GOT3 (cell line): ENCODE data around the gene MSRB3.
"Not testable (repeated sequence)": the region's sequence is repeated elsewhere in the genome, so short reads cannot be mapped to it uniquely, and the experiment has no call there.

Experiments used
- DNase-seq: peaks from one replicate; lab custom pipeline; 2025; ENCODE audit warnings: mixed read lengths; lab: John Stamatoyannopoulos, UW

Gene MSRB3

GRCh38 chr12:65457341-65457740 is 178.9 kb downstream of the MSRB3 start:
- DNase-seq, result not testable (repeated sequence)

GRCh38 chr12:65458718-65459117 is 180.2 kb downstream of the MSRB3 start:
- DNase-seq, result no peak

GRCh38 chr12:65459545-65459944 is 181.1 kb downstream of the MSRB3 start:
- DNase-seq, result no peak

GRCh38 chr12:65460063-65460462 is 181.6 kb downstream of the MSRB3 start:
- no peak for DNase-seq

GRCh38 chr12:65461017-65461416 is 182.5 kb downstream of the MSRB3 start:
- no peak for DNase-seq

- no peak for DNase-seq
Observed at GRCh38 chr12:65462484-65462883, 184.0 kb downstream of the MSRB3 start.

- DNase-seq, result no peak
Observed at GRCh38 chr12:65463082-65463481, 184.6 kb downstream of the MSRB3 start.

- no peak for DNase-seq
Observed at GRCh38 chr12:65463611-65464010, 185.1 kb downstream of the MSRB3 start.

GRCh38 chr12:65464930-65465329 is 186.4 kb downstream of the MSRB3 start:
- no peak for DNase-seq

- DNase-seq, result no peak
Observed at GRCh38 chr12:65465766-65466547, 187.5 kb downstream of the MSRB3 start.

- no peak for DNase-seq
Observed at GRCh38 chr12:65466911-65467310, 188.4 kb downstream of the MSRB3 start.

GRCh38 chr12:65470256-65470655 is 191.8 kb downstream of the MSRB3 start:
- DNase-seq, result no peak

GRCh38 chr12:65472079-65472478 is 193.6 kb downstream of the MSRB3 start:
- no peak for DNase-seq

GRCh38 chr12:65474831-65475230 is 196.3 kb downstream of the MSRB3 start:
- no peak for DNase-seq

GRCh38 chr12:65477721-65478120 is 199.2 kb downstream of the MSRB3 start:
- no peak for DNase-seq

- not testable (repeated sequence) for DNase-seq
Observed at GRCh38 chr12:65483891-65484516, 205.5 kb downstream of the MSRB3 start.

- DNase-seq, result no peak
Observed at GRCh38 chr12:65488197-65488596, 209.7 kb downstream of the MSRB3 start.

GRCh38 chr12:65490250-65490649 is 211.8 kb downstream of the MSRB3 start:
- DNase-seq, result no peak

- no peak for DNase-seq
Observed at GRCh38 chr12:65492998-65493912, 214.8 kb downstream of the MSRB3 start.

- no peak for DNase-seq
Observed at GRCh38 chr12:65493913-65494245, 215.4 kb downstream of the MSRB3 start.

- no peak for DNase-seq
Observed at GRCh38 chr12:65494537-65494936, 216.1 kb downstream of the MSRB3 start.

- DNase-seq, result no peak
Observed at GRCh38 chr12:65495233-65495632, 216.8 kb downstream of the MSRB3 start.

- DNase-seq, result no peak
Observed at GRCh38 chr12:65496617-65497016, 218.1 kb downstream of the MSRB3 start.
